GM23338 (cell line): Measurements from ENCODE around the gene R3HDM4. TPM values are rescaled to one million over a fixed set of nuclear protein-coding genes. Genes with fewer than 3 reads are reported as not detected.
"Not testable (repeated sequence)": the region's sequence is repeated elsewhere in the genome, so short reads cannot be mapped to it uniquely, and the experiment has no call there.

Source experiments
- ATAC-seq: fragments of 200-7000 bp; cut with Tn5 transposase; 3 replicates; pipeline ENCODE4 v1.9.1; 2020
- DNase-seq: peaks from one replicate; pipeline ENCODE4 v3.0.0-alpha.2; 2015; ENCODE audit warnings: low spot score
- H2AFZ ChIP-seq: fragments of 200-600 bp; sonication (generic); 2 replicates; pipeline ENCODE4 v1.8.0; 2016; ENCODE audit warnings: antibody characterized with exemption, mild to moderate bottlenecking, moderate library complexity
- H3F3A ChIP-seq: fragments of 200-600 bp; sonication (generic); replicated peaks from 2 replicates; pipeline ENCODE4 v1.8.0; 2017; ENCODE audit warnings: antibody characterized with exemption, mixed run types, low read depth
- H3K27ac ChIP-seq: fragments of 200-600 bp; sonication (generic); 2 replicates; pipeline ENCODE4 v1.6.1; 2016; ENCODE audit warnings: low read depth
- H3K27me3 ChIP-seq: fragments of 200-600 bp; sonication (generic); 2 replicates; pipeline ENCODE4 v1.8.0; 2016; ENCODE audit warnings: mild to moderate bottlenecking, mixed run types, moderate library complexity; ENCODE audit not compliant: insufficient read depth
- H3K36me3 ChIP-seq: fragments of 200-600 bp; sonication (generic); 2 replicates; pipeline ENCODE4 v1.8.0; 2016; ENCODE audit warnings: mild to moderate bottlenecking; ENCODE audit not compliant: insufficient read depth
- H3K4me1 ChIP-seq: fragments of 200-600 bp; sonication (generic); 2 replicates; pipeline ENCODE4 v1.8.0; 2016; ENCODE audit warnings: mild to moderate bottlenecking, moderate library complexity; ENCODE audit not compliant: insufficient read depth
- H3K4me2 ChIP-seq: fragments of 200-600 bp; sonication (generic); 2 replicates; pipeline ENCODE4 v1.7.1; 2017; ENCODE audit warnings: mixed run types
- H3K4me3 ChIP-seq: fragments of 200-600 bp; sonication (generic); 2 replicates; pipeline ENCODE4 v1.6.1; 2016; ENCODE audit warnings: mixed run types
- H3K79me2 ChIP-seq: fragments of 200-600 bp; sonication (generic); replicated peaks from 2 replicates; pipeline ENCODE4 v1.8.0; 2017; ENCODE audit warnings: mild to moderate bottlenecking; ENCODE audit not compliant: insufficient read depth
- H3K9me2 ChIP-seq: fragments of 200-600 bp; sonication (generic); 2 replicates; pipeline ENCODE4 v1.8.0; 2017; ENCODE audit not compliant: insufficient read depth
- H4K20me1 ChIP-seq: fragments of 200-600 bp; sonication (generic); replicated peaks from 2 replicates; pipeline ENCODE4 v1.8.0; 2017; ENCODE audit warnings: mild to moderate bottlenecking; ENCODE audit not compliant: insufficient read depth
- H3K27ac Mint-ChIP-seq: 2 replicates; pipeline ENCODE4 v1.8.0; 2020; ENCODE audit warnings: inconsistent platforms, mild to moderate bottlenecking, moderate library complexity, mixed read lengths
- H3K27me3 Mint-ChIP-seq: 3 replicates; pipeline ENCODE4 v1.8.0; 2022; ENCODE audit warnings: low read depth, mild to moderate bottlenecking, moderate library complexity, mixed read lengths, inconsistent platforms; ENCODE audit not compliant: insufficient read depth, poor library complexity
- H3K36me3 Mint-ChIP-seq: 3 replicates; pipeline ENCODE4 v1.8.0; 2021; ENCODE audit warnings: low read depth, mild to moderate bottlenecking, inconsistent platforms, moderate library complexity, mixed read lengths
- H3K4me1 Mint-ChIP-seq: 3 replicates; pipeline ENCODE4 v1.8.0; 2020; ENCODE audit warnings: mild to moderate bottlenecking, inconsistent platforms, mixed read lengths
- H3K4me3 Mint-ChIP-seq: 3 replicates; pipeline ENCODE4 v1.8.0; 2021; ENCODE audit warnings: moderate library complexity, mild to moderate bottlenecking, inconsistent platforms, mixed read lengths
- H3K9me3 Mint-ChIP-seq: 3 replicates; pipeline ENCODE4 v1.8.0; 2020; ENCODE audit warnings: moderate library complexity, mild to moderate bottlenecking, inconsistent platforms, mixed read lengths
- EZH2 ChIP-seq: fragments of 200-600 bp; sonication (generic); IDR thresholded peaks from one replicate; pipeline ENCODE4 v1.8.0; 2017; ENCODE audit warnings: antibody characterized with exemption, mild to moderate bottlenecking, low read depth; ENCODE audit not compliant: unreplicated experiment
- EZH2phosphoT487 ChIP-seq: fragments of 200-600 bp; sonication (generic); IDR thresholded peaks from one replicate; pipeline ENCODE4 v1.8.1; 2018; ENCODE audit warnings: antibody characterized with exemption; ENCODE audit not compliant: unreplicated experiment
- JUNB ChIP-seq: IDR thresholded peaks from one replicate; pipeline ENCODE4 v1.6.1; 2016; ENCODE audit warnings: antibody characterized with exemption; ENCODE audit not compliant: unreplicated experiment
- NANOG ChIP-seq: IDR thresholded peaks from 2 replicates; pipeline ENCODE4 v1.6.1; 2016; ENCODE audit warnings: antibody characterized with exemption, borderline replicate concordance
- POLR2AphosphoS5 ChIP-seq: IDR thresholded peaks from 2 replicates; pipeline ENCODE4 v1.6.1; 2016; ENCODE audit warnings: antibody characterized with exemption, low read depth
- STAT1 ChIP-seq: IDR thresholded peaks from one replicate; pipeline ENCODE4 v1.6.1; 2016; ENCODE audit warnings: antibody characterized with exemption; ENCODE audit not compliant: unreplicated experiment
- ZNF331 ChIP-seq: fragments of 250-450 bp; sonication (Bioruptor Pico); IDR thresholded peaks from 2 replicates; pipeline ENCODE4 v1.5.0; 2020; ENCODE audit warnings: low read depth, mild to moderate bottlenecking, moderate library complexity
- polyA plus RNA-seq: library from polyadenylated mRNA; unstranded; fragments of >200 nt; fragmentation: Nextera tagmentation; extraction: Ambion mirVana; gene quantifications from 2 replicates; pipeline ENCODE4 v1.2.1, GENCODE V29; 2016
- total RNA-seq: library from RNA; depleted of rRNA; stranded (reverse); fragments of >200 nt; shearing (Covaris generic); gene quantifications from 2 replicates; pipeline ENCODE4 v1.2.3, GENCODE V29; 2014
- TF ChIP-seq, protein P1 (sequence below), 2 experiments: fragments of 200-600 bp in 1 of 2; sonication (generic) in 1 of 2; conservative IDR thresholded peaks; 2 replicates each; pipeline versions ENCODE4 v1.5.1 to v1.6.1; 2016 to 2017; ENCODE audit warnings: antibody characterized with exemption in 2 of 2, low read depth in 2 of 2, mild to moderate bottlenecking in 2 of 2, moderate library complexity in 1 of 2
- TF ChIP-seq, protein P2 (sequence below): IDR thresholded peaks from 2 replicates; pipeline ENCODE4 v1.6.1; 2016; ENCODE audit warnings: antibody characterized with exemption

The R3HDM4 gene
- total and polyA plus RNA-seq, 2 experiments from 2014 or later, result 76.5 to 87.1 TPM

DNA sequence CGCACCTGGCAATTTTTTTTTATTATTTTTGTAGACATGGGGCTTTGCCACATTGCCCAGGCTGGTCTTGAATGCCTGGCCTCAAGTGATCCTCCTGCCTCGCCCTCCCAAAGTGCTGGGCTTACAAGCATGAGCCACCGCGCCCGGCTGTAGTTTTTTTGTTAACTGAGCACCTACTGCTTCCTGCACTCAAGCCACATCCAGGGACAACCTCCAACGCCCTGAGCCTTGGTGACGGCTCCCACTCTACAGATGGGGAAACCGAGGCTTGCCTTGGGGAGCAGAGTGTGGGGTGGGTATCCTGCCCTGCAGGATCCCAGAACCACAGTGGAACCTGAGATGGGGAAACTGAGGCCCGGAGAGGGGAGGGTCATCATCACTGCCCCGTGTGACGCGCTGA is 57.9 kb downstream of the R3HDM4 start:
- H3K4me3 Mint-ChIP-seq, result no peak overlapping the region
- H3K36me3 Mint-ChIP-seq, result no peaks in the 10 kb centered on the region
- Histone ChIP-seq H2AFZ (no peak overlapping the region), H3K4me1 (no peaks in the 10 kb centered on the region), H3K79me2 (no peaks in the 10 kb centered on the region), H3K27ac (no peak overlapping the region), H3F3A (peaks cover 15% of the 10 kb centered on the region; the same call in 1 of the 2 replicates), H3K4me2 (no peak overlapping the region), H3K36me3 (no peaks in the 10 kb centered on the region), H4K20me1 (no peaks in the 10 kb centered on the region; the same call in 1 of the 2 replicates), H3K9me2 (no peaks in the 10 kb centered on the region), H3K4me3 (no peak overlapping the region), H3K27me3 (peaks cover 16% of the 10 kb centered on the region)
- no peak overlapping the region for H3K27ac Mint-ChIP-seq
- peaks cover 12% of the 10 kb centered on the region for H3K27me3 Mint-ChIP-seq
- TF ChIP-seq POLR2AphosphoS5 (no peak), NANOG (no peak), STAT1 (no peak), ZNF331 (no peak), JUNB (no peak), EZH2phosphoT487 (no peak), EZH2 (no peak)
- TF ChIP-seq, protein P1, sequence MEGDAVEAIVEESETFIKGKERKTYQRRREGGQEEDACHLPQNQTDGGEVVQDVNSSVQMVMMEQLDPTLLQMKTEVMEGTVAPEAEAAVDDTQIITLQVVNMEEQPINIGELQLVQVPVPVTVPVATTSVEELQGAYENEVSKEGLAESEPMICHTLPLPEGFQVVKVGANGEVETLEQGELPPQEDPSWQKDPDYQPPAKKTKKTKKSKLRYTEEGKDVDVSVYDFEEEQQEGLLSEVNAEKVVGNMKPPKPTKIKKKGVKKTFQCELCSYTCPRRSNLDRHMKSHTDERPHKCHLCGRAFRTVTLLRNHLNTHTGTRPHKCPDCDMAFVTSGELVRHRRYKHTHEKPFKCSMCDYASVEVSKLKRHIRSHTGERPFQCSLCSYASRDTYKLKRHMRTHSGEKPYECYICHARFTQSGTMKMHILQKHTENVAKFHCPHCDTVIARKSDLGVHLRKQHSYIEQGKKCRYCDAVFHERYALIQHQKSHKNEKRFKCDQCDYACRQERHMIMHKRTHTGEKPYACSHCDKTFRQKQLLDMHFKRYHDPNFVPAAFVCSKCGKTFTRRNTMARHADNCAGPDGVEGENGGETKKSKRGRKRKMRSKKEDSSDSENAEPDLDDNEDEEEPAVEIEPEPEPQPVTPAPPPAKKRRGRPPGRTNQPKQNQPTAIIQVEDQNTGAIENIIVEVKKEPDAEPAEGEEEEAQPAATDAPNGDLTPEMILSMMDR (conservative IDR thresholded peaks at IDR 0.05; ENCODE audit: low read depth in 2 of 2), result no peak
- ATAC-seq (no peak), DNase-seq (no peak)
- H3K9me3 Mint-ChIP-seq, result no peaks in the 10 kb centered on the region; the same call in 2 of the 3 replicates
- H3K4me1 Mint-ChIP-seq, result no peaks in the 10 kb centered on the region

GRCh38 chr19:854549-854948 is 58.5 kb downstream of the R3HDM4 start:
- Histone ChIP-seq H3K79me2 (no peaks in the 10 kb centered on the region), H3K36me3 (no peaks in the 10 kb centered on the region), H3K27me3 (peaks cover 10% of the 10 kb centered on the region), H3K4me3 (no peak overlapping the region), H3K4me1 (no peaks in the 10 kb centered on the region), H2AFZ (no peak overlapping the region), H3F3A (peaks cover 11% of the 10 kb centered on the region; the same call in 1 of the 2 replicates), H4K20me1 (no peaks in the 10 kb centered on the region; the same call in 1 of the 2 replicates), H3K27ac (no peak overlapping the region), H3K9me2 (no peaks in the 10 kb centered on the region), H3K4me2 (no peak overlapping the region)
- no peak for DNase-seq
- H3K9me3 Mint-ChIP-seq, result no peaks in the 10 kb centered on the region; the same call in 2 of the 3 replicates
- H3K27me3 Mint-ChIP-seq, result peaks cover 6% of the 10 kb centered on the region
- H3K4me1 Mint-ChIP-seq, result no peaks in the 10 kb centered on the region
- no peak for ATAC-seq
- no peaks in the 10 kb centered on the region for H3K36me3 Mint-ChIP-seq
- TF ChIP-seq JUNB (no peak), EZH2 (no peak)
- TF ChIP-seq, protein P2, sequence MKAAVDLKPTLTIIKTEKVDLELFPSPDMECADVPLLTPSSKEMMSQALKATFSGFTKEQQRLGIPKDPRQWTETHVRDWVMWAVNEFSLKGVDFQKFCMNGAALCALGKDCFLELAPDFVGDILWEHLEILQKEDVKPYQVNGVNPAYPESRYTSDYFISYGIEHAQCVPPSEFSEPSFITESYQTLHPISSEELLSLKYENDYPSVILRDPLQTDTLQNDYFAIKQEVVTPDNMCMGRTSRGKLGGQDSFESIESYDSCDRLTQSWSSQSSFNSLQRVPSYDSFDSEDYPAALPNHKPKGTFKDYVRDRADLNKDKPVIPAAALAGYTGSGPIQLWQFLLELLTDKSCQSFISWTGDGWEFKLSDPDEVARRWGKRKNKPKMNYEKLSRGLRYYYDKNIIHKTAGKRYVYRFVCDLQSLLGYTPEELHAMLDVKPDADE, result no peak
- H3K4me3 Mint-ChIP-seq, result no peak overlapping the region
- no peak overlapping the region for H3K27ac Mint-ChIP-seq

DNA sequence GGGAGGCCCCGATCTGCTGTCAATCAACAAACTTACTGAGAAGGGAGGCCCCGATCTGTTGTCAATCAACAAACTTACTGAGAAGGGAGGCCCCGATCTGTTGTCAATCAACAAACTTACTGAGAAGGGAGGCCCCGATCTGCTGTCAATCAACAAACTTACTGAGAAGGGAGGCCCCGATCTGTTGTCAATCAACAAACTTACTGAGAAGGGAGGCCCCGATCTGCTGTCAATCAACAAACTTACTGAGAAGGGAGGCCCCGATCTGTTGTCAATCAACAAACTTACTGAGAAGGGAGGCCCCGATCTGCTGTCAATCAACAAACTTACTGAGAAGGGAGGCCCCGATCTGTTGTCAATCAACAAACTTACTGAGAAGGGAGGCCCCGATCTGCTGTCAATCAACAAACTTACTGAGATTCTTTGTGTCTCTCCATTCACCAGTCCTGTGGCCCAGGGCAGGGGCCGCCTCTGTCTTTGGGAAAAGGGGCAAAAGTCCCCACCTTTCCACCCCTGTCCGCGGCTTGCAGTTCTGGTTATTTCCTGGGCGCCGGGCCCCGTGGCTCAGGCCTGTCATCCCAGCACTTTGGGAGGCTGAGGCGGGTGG is 59.3 kb downstream of the R3HDM4 start:
- not testable (repeated sequence) for H3K27me3 Mint-ChIP-seq, DNase-seq, H3K4me1 Mint-ChIP-seq, H3K79me2 ChIP-seq, H3K4me3 Mint-ChIP-seq, H4K20me1 ChIP-seq, H3K27ac Mint-ChIP-seq, H3K9me3 Mint-ChIP-seq, H3K4me3 ChIP-seq, H3K9me2 ChIP-seq, ATAC-seq, H2AFZ ChIP-seq, H3K4me2 ChIP-seq, H3K27me3 ChIP-seq, H3K27ac ChIP-seq, H3K4me1 ChIP-seq, H3K36me3 Mint-ChIP-seq, H3K36me3 ChIP-seq
- peaks cover 10% of the 10 kb centered on the region; the same call in 1 of the 2 replicates for H3F3A ChIP-seq
